HG02885 (cell line): Measurements from ENCODE around the gene TDRD9.

ENCODE experiments used
- ATAC-seq: cut with Tn5 transposase; IDR thresholded peaks from one replicate; pipeline ENCODE4 v1.9.1; 2021; ENCODE audit warnings: mild to moderate bottlenecking; ENCODE audit not compliant: unreplicated experiment, poor library complexity

Gene TDRD9

DNA sequence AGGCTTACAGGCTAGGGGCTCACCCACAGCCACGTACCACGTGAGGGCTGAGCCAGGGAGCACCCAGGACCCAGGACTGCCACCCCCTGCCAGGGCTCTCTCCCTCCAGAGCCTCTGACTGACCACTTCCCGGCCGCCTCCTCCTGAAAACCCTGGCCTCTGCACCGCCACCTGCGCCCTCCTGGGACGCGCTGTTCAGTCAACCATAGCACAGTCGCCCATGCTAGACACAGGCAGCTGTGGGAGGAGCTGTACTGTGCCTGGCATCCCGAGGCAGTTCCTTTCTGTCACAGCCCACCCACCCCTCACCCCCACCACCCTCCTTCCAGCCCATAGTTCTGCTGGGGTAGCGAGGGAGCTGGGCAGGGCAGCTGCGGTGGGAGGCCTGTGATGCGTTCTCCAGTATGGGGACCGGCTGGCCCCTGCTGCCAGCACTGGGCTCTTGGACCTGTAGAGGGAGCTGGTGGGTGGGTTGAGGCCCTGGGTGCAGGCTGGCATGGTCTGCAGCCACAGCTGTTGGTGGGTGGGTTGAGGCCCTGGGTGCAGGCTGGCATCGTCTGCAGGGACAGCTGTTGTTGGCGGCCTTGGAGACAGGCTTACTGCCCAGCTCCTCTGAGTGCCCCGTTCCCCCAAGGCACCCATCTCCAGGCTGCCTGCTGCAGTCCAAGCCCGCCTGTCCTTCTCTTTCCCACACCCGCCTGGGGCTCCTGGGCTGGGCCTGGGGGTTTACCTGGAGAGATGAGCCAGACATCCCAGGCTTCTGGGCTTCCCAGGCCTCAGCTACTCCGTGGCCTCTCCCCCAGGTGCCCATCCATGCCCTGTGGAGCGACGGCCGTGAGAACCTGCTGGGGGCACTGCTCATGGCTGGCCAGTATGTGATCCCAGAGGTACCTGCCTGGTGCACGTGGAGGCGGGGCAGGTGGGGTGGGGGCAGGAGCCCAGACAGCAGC lies 168.8 kb downstream of the TDRD9 start:
- ATAC-seq: no peak

DNA sequence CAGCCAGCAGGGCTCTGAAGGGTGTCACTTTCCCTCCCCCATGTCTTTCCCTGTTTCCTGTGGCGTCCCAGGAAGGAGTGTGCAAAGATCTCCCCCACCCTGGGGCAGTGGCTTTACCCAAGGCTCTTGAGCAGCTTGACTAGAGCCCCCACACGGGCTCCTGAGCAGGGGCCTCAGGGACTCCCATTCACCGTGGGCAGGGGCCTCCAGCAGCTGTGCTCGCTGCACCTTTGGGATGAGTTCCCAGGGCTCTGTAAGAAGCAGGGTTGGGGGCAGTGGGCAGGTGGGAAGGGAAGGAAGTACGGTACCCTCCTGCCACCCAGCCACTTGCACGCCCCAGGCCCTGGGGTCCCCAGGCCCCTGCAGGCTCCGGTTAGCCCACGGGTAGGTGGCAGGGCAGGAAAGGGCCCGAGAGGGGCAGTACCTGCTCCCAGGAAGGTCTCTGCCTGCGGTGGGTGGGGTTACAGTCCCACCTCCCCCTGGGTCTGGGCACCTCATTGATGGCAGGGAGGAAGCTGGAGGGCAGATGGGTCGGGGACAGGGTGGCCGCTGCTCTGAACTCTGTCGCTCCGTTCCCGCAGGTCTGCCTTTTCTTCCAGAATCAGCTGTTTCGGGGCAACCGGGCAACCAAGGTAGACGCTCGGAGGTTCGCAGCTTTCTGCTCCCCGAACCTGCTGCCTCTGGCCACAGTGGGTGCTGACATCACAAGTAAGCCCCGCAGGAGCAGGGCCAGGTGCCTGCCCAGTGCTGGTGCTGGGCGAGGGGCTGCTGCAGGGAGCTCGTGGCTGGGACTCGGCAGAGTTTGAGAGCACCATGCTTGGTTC lies 170.2 kb downstream of the TDRD9 start:
- ATAC-seq: no peak

DNA sequence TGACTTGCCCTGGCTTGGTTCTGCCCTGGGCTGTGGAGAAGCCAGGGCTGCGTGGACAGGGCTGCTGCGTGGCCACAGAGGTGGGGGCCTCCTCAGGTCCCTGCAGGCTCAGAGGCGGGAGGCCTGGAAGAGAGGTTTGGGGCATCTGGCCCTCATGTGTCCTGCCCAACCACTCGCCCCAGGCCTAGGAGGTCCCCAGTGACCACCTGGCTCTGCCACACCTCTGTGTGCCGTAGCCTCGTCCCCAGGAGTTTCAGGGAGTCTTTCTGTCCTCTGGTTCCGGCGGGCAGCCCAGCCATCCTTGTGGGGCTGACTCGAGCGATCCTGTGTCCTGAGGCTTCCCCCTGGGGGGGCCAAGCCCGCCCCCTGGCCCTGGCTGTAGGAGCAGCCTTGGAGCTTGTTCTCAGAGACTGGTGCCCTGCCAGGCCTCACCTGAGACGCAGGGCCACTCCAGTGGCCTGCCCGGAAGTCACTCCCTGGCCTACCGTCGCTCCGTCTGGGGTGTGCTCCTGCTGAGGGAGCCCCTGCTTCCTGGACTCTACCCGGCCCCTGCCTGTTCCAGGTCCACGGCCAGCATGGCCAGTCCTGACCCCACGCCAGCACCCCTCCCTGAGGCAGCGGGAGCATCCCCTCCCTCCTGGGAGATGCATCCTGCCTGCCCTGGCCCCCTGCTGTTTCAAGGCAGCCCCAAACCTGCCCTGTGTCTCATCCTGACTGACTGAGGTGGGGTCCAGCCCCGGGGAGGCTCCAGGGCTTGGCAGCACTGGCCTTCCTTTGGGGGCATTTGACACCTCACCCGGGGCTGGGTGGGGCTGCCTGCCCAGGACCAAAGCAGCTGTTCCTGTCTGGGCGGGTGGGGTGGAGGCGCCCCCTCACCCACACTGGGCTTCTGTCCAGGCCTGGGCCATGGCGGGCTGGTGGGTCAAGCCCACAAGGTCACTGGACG lies 171.1 kb downstream of the TDRD9 start:
- ATAC-seq: no peak

- ATAC-seq: no peak
Observed at GRCh38 chr14:104100171-104101085, 172.2 kb downstream of the TDRD9 start.

GRCh38 chr14:104101086-104101621 lies 172.9 kb downstream of the TDRD9 start:
- ATAC-seq: no peak

GRCh38 chr14:104101651-104102281 lies 173.5 kb downstream of the TDRD9 start:
- no peak for ATAC-seq
